SJSA1 (cell line): ENCODE results near the gene BATF. TPM values are rescaled to one million over a fixed set of nuclear protein-coding genes. Genes with fewer than 3 reads are reported as not detected.
A peak's percentile ranks its signal among the peaks of the same experiment; 100 is the strongest.

Source experiments
- DNase-seq, 2 experiments: peaks; one replicate each; pipeline ENCODE4 v3.0.0-alpha.2; 2015 to 2020; ENCODE audit warnings: low spot score in 2 of 2, low read depth in 1 of 2
- H3K27ac ChIP-seq: fragments of 250-450 bp; sonication (Bioruptor Pico); 2 replicates; pipeline ENCODE4 v1.5.1; 2020; ENCODE audit warnings: mild to moderate bottlenecking, moderate library complexity
- H3K27me3 ChIP-seq: fragments of 250-450 bp; sonication (Bioruptor Pico); replicated peaks from 2 replicates; pipeline ENCODE4 v1.5.1; 2020; ENCODE audit warnings: mild to moderate bottlenecking, moderate library complexity
- H3K36me3 ChIP-seq: fragments of 250-450 bp; sonication (Bioruptor Pico); 2 replicates; pipeline ENCODE4 v1.5.1; 2020; ENCODE audit warnings: mild to moderate bottlenecking
- H3K4me1 ChIP-seq: fragments of 250-450 bp; sonication (Bioruptor Pico); replicated peaks from 2 replicates; pipeline ENCODE4 v1.6.1; 2021; ENCODE audit warnings: mild to moderate bottlenecking
- H3K4me3 ChIP-seq: fragments of 250-450 bp; sonication (Bioruptor Pico); 2 replicates; pipeline ENCODE4 v1.5.1; 2020; ENCODE audit warnings: mild to moderate bottlenecking
- H3K9me3 ChIP-seq: fragments of 250-450 bp; sonication (Bioruptor Pico); replicated peaks from 2 replicates; pipeline ENCODE4 v1.5.1; 2020; ENCODE audit warnings: mild to moderate bottlenecking
- total RNA-seq: library from RNA; depleted of rRNA; stranded (reverse); fragments of >200 nt; shearing (Covaris generic); gene quantifications from 2 replicates; pipeline ENCODE4 v1.2.3, GENCODE V29; 2014

The BATF gene
- total RNA-seq, 1 experiment from 2014 or later, result not detected

GRCh38 chr14:75531660-75532317 is 9.5 kb downstream of the BATF start:
- Histone ChIP-seq H3K4me1 (peaks cover 32% of the 10 kb centered on the region), H3K27ac (peak overlapping the region; percentile 44), H3K9me3 (no peaks in the 10 kb centered on the region), H3K27me3 (no peaks in the 10 kb centered on the region), H3K4me3 (no peak overlapping the region), H3K36me3 (no peaks in the 10 kb centered on the region)
- peak in 1 of 2 experiments; percentile 51 for DNase-seq

GRCh38 chr14:75533791-75534555 is 11.7 kb downstream of the BATF start:
- no peaks in the 10 kb centered on the region for H3K36me3 ChIP-seq
- no peaks in the 10 kb centered on the region for H3K27me3 ChIP-seq
- H3K4me1 ChIP-seq, result peaks cover 32% of the 10 kb centered on the region
- no peak overlapping the region for H3K4me3 ChIP-seq
- H3K9me3 ChIP-seq, result no peaks in the 10 kb centered on the region
- H3K27ac ChIP-seq, result no peak overlapping the region
- peak in 1 of 2 experiments; percentile 3 for DNase-seq

GRCh38 chr14:75535164-75535898 is 13.1 kb downstream of the BATF start:
- Histone ChIP-seq H3K27ac (peak overlapping the region; percentile 71), H3K9me3 (no peaks in the 10 kb centered on the region)
- DNase-seq, result no peak

GRCh38 chr14:75537071-75537470 is 14.8 kb downstream of the BATF start:
- no peak overlapping the region for H3K4me3 ChIP-seq
- H3K9me3 ChIP-seq, result no peaks in the 10 kb centered on the region
- peaks cover 20% of the 10 kb centered on the region for H3K4me1 ChIP-seq
- no peak overlapping the region for H3K27ac ChIP-seq
- DNase-seq, result no peak
- no peaks in the 10 kb centered on the region for H3K36me3 ChIP-seq
- H3K27me3 ChIP-seq, result no peaks in the 10 kb centered on the region

More at GRCh38 chr14:75535164-75535898, 13.1 kb downstream of the BATF start:
- Histone ChIP-seq H3K4me3 (no peak overlapping the region), H3K36me3 (no peaks in the 10 kb centered on the region), H3K4me1 (peaks cover 32% of the 10 kb centered on the region), H3K27me3 (no peaks in the 10 kb centered on the region)

DNA sequence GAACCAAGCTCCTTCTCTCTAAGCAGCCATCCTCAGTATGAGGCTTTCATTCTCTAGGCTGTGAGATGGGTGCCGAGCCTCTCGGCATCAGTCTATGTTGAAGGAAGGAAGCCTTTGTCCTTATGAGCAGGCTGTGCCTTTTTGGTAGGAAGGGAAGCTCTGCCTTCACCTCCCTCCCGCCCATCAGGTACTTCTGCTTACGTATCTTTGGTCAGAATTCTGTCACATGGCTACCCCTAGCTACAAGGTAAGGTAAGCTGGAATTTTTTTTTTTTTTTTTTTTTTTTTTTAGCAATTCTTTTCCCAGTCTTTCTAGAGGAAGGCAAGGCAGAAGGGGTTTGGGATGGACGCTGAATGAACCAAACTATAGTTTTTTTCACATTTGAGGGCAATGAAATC is 16.9 kb downstream of the BATF start:
- DNase-seq, result no peak
- peaks cover 18% of the 10 kb centered on the region for H3K4me1 ChIP-seq
- H3K4me3 ChIP-seq, result no peak overlapping the region
- H3K27ac ChIP-seq, result no peak overlapping the region
- H3K9me3 ChIP-seq, result no peaks in the 10 kb centered on the region
- H3K27me3 ChIP-seq, result no peaks in the 10 kb centered on the region
- no peaks in the 10 kb centered on the region for H3K36me3 ChIP-seq

GRCh38 chr14:75539561-75540478 is 17.6 kb downstream of the BATF start:
- peaks cover 16% of the 10 kb centered on the region for H3K4me1 ChIP-seq
- H3K27ac ChIP-seq, result no peak overlapping the region
- no peaks in the 10 kb centered on the region for H3K36me3 ChIP-seq
- H3K27me3 ChIP-seq, result no peaks in the 10 kb centered on the region
- no peak for DNase-seq
- H3K4me3 ChIP-seq, result no peak overlapping the region
- no peaks in the 10 kb centered on the region for H3K9me3 ChIP-seq

DNA sequence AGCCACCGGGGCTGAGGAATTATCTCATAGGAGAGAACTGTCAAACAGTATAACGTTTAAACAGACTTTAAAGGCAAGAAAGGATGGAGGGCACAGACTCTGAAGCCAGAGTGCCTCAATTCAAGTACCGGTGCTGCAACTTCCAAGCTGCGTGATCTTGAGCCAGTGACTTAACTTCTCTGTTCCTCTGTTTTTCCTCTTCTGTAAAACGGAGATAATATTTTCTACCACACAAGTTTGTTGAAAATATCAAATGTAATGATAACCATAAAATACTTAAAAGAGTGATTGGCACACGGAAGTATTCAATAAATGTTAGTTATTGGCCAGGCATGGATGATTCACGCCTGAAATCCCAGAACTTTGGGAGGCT is 18.2 kb downstream of the BATF start:
- H3K27me3 ChIP-seq, result no peaks in the 10 kb centered on the region
- H3K36me3 ChIP-seq, result no peaks in the 10 kb centered on the region
- DNase-seq, result no peak
- peaks cover 10% of the 10 kb centered on the region for H3K4me1 ChIP-seq
- no peaks in the 10 kb centered on the region for H3K9me3 ChIP-seq
- no peak overlapping the region for H3K27ac ChIP-seq
- no peak overlapping the region for H3K4me3 ChIP-seq

DNA sequence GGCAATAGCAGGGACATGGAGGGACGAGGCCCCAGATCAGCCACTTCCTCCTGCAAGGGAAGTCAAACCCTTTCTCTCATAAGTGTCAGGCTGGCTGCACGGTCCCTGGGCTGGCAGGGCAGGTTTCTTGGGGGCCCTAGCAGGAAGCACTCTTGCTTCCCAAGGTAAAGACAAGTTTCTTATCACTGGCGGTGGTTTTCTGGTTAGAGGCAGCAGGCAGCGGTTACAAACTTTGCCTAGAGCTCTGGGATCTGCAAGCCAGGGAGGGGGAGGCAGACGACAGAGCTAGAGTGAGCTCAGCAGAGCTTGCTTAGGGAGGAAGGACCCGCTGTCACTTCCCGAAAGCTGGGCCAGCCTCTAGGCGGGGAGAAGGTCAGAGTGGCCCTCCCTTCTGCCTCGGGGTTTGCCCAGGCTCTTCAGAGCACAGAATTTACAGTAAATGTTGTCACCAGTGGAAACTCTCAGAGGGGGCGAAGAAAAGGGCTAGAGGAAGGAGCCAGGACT is 20.4 kb downstream of the BATF start:
- H3K4me3 ChIP-seq, result no peak overlapping the region
- no peak for DNase-seq
- no peak overlapping the region for H3K27ac ChIP-seq
- H3K4me1 ChIP-seq, result no peaks in the 10 kb centered on the region
- H3K27me3 ChIP-seq, result no peaks in the 10 kb centered on the region
- H3K9me3 ChIP-seq, result no peaks in the 10 kb centered on the region
- no peaks in the 10 kb centered on the region for H3K36me3 ChIP-seq

DNA sequence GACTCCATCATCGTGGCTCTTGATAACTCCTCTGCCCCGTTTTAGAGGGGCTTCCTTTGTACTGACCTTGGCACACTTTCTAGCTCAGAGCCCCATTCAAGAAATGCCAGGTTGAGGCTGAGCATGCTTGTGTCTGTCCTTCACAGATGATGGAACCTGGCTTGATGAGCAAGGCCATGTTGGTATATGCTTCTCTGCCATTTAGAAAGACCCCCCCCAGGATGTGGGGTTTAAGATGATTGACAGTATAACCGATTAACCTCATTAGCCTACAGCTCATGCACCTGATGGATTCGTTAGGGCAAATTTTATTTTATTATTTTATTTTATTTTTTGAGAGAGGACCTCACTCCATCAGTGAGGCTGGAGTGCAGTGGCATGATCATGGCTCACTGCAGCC is 21.0 kb downstream of the BATF start:
- Histone ChIP-seq H3K9me3 (no peaks in the 10 kb centered on the region), H3K4me1 (no peaks in the 10 kb centered on the region), H3K36me3 (no peaks in the 10 kb centered on the region), H3K27me3 (no peaks in the 10 kb centered on the region), H3K27ac (no peak overlapping the region), H3K4me3 (no peak overlapping the region)
- no peak for DNase-seq

- Histone ChIP-seq H3K27ac (no peak overlapping the region), H3K4me3 (no peak overlapping the region), H3K27me3 (no peaks in the 10 kb centered on the region), H3K36me3 (no peaks in the 10 kb centered on the region), H3K9me3 (no peaks in the 10 kb centered on the region), H3K4me1 (no peaks in the 10 kb centered on the region)
- DNase-seq, result no peak
Observed at GRCh38 chr14:75543786-75544185, 21.5 kb downstream of the BATF start.

DNA sequence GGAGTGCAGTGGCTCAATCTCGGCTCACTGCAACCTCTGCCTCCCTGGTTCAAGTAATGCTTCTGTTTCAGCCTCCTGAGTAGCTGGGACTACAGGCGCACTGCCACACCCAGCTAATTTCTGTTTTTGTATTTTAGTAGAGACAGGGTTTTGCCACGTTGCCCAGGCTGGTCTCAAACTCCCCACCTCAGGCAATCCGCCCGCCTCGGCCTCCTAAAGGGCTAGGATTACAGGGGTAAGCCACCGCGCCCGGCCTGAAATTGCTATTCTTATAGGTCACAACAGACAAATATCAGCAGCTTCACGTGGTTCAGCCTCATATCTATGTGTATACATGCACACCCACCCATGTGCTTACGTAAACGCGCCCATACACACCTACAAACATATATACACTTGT is 23.6 kb downstream of the BATF start:
- DNase-seq, result no peak
- Histone ChIP-seq H3K9me3 (no peaks in the 10 kb centered on the region), H3K27me3 (no peaks in the 10 kb centered on the region), H3K4me1 (no peaks in the 10 kb centered on the region), H3K27ac (no peak overlapping the region), H3K4me3 (no peak overlapping the region), H3K36me3 (no peaks in the 10 kb centered on the region)

DNA sequence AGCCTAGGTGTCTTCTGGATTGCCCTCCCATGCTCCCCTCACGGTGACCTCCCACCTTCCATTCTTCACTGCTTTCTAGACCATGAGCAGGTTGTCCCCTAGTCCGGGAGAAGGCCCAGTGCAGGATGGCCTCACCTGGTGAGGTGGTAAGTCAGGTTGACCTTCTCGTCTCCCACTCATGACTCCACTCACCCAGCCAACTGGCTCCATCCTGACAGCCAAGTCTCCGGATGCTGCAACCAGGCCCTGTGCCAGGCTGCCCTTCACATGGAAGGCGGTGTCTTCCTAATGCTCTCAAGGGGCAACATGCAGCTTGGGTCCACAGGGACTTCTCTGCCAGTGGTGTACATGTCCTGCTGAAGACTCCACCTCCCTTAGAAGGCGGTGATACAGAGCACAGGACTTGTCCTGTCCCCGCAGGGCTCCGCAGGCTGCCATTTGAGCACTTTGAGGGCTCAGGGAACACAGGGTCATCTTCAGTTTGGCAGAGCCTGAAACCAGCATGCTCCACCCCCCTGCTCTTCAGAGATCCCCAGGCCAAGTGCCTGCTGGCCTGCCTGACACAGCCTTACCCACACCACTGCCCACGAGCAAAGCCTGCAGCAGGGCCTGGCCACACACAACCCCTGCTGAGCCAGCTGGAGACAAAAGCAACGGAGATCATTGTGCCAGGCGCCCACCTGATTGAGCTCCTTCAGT is 25.4 kb downstream of the BATF start:
- no peaks in the 10 kb centered on the region for H3K36me3 ChIP-seq
- no peak overlapping the region for H3K4me3 ChIP-seq
- no peaks in the 10 kb centered on the region for H3K9me3 ChIP-seq
- no peaks in the 10 kb centered on the region for H3K4me1 ChIP-seq
- no peak for DNase-seq
- H3K27ac ChIP-seq, result no peak overlapping the region
- no peaks in the 10 kb centered on the region for H3K27me3 ChIP-seq

- Histone ChIP-seq H3K36me3 (no peaks in the 10 kb centered on the region), H3K4me1 (no peaks in the 10 kb centered on the region), H3K27me3 (no peaks in the 10 kb centered on the region), H3K4me3 (no peak overlapping the region), H3K9me3 (no peaks in the 10 kb centered on the region), H3K27ac (no peak overlapping the region)
- no peak for DNase-seq
Observed at GRCh38 chr14:75548544-75548943, 26.3 kb downstream of the BATF start.
